ENCODE results near the gene FAM117B.

Gene FAM117B

GRCh38 chr2:202763916-202764315 lies 129.1 kb downstream of the FAM117B start:
- H3K4me3 ChIP-seq (IDR thresholded peaks at IDR 0.05; ENCODE audit: insufficient read depth, low read depth, low read length), result no peak overlapping the region
- H3K36me3 ChIP-seq (ENCODE audit: insufficient read depth), result no peaks in the 10 kb centered on the region
- H2AFZ ChIP-seq (ENCODE audit: low read depth), result no peak overlapping the region
- no peak overlapping the region for H3K9ac ChIP-seq
- TF ChIP-seq CTCF (conservative IDR thresholded peaks at IDR 0.05; ENCODE audit: low read depth, low read length), result no peak
- no peaks in the 10 kb centered on the region for H3K27me3 ChIP-seq (ENCODE audit: insufficient read depth, low read depth)
- no peak overlapping the region for H3K27ac ChIP-seq
- no peaks in the 10 kb centered on the region for H3K4me1 ChIP-seq (ENCODE audit: low read depth, poor library complexity, severe bottlenecking)
- H3K79me2 ChIP-seq (ENCODE audit: insufficient read depth, low read depth), result no peaks in the 10 kb centered on the region
- H3K4me2 ChIP-seq, result no peak overlapping the region
- no peaks in the 10 kb centered on the region for H4K20me1 ChIP-seq (ENCODE audit: insufficient read depth)

- Histone ChIP-seq H3K4me2 (no peak overlapping the region), H3K36me3 (ENCODE audit: insufficient read depth) (no peaks in the 10 kb centered on the region), H3K27ac (no peak overlapping the region), H3K4me3 (IDR thresholded peaks at IDR 0.05; ENCODE audit: insufficient read depth, low read depth, low read length) (no peak overlapping the region), H4K20me1 (ENCODE audit: insufficient read depth) (no peaks in the 10 kb centered on the region), H3K79me2 (ENCODE audit: insufficient read depth, low read depth) (no peaks in the 10 kb centered on the region), H2AFZ (ENCODE audit: low read depth) (no peak overlapping the region), H3K4me1 (ENCODE audit: low read depth, poor library complexity, severe bottlenecking) (no peaks in the 10 kb centered on the region), H3K9ac (no peak overlapping the region), H3K27me3 (ENCODE audit: insufficient read depth, low read depth) (no peaks in the 10 kb centered on the region)
- no peak for TF ChIP-seq CTCF (conservative IDR thresholded peaks at IDR 0.05; ENCODE audit: low read depth, low read length)
These were observed 130.2 kb downstream of the FAM117B start for GRCh38 chr2:202764991-202765390.

GRCh38 chr2:202765436-202765835 lies 130.7 kb downstream of the FAM117B start:
- Histone ChIP-seq H3K79me2 (ENCODE audit: insufficient read depth, low read depth) (no peaks in the 10 kb centered on the region), H3K9ac (no peak overlapping the region), H3K27ac (no peak overlapping the region), H3K4me1 (ENCODE audit: low read depth, poor library complexity, severe bottlenecking) (no peaks in the 10 kb centered on the region), H3K36me3 (ENCODE audit: insufficient read depth) (no peaks in the 10 kb centered on the region), H3K27me3 (ENCODE audit: insufficient read depth, low read depth) (no peaks in the 10 kb centered on the region), H2AFZ (ENCODE audit: low read depth) (no peak overlapping the region), H3K4me2 (no peak overlapping the region), H4K20me1 (ENCODE audit: insufficient read depth) (no peaks in the 10 kb centered on the region), H3K4me3 (IDR thresholded peaks at IDR 0.05; ENCODE audit: insufficient read depth, low read depth, low read length) (no peak overlapping the region)
- TF ChIP-seq CTCF (conservative IDR thresholded peaks at IDR 0.05; ENCODE audit: low read depth, low read length), result no peak

GRCh38 chr2:202768273-202768672 lies 133.5 kb downstream of the FAM117B start:
- Histone ChIP-seq H3K4me1 (ENCODE audit: low read depth, poor library complexity, severe bottlenecking) (no peaks in the 10 kb centered on the region), H3K79me2 (ENCODE audit: insufficient read depth, low read depth) (no peaks in the 10 kb centered on the region), H3K27ac (no peak overlapping the region), H4K20me1 (ENCODE audit: insufficient read depth) (no peaks in the 10 kb centered on the region), H3K9ac (no peak overlapping the region), H3K4me3 (IDR thresholded peaks at IDR 0.05; ENCODE audit: insufficient read depth, low read depth, low read length) (no peak overlapping the region), H3K4me2 (no peak overlapping the region), H3K36me3 (ENCODE audit: insufficient read depth) (no peaks in the 10 kb centered on the region), H2AFZ (ENCODE audit: low read depth) (no peak overlapping the region), H3K27me3 (ENCODE audit: insufficient read depth, low read depth) (no peaks in the 10 kb centered on the region)
- TF ChIP-seq CTCF (conservative IDR thresholded peaks at IDR 0.05; ENCODE audit: low read depth, low read length), result no peak
